Endothelial cell of umbilical vein (primary cell): Measurements from ENCODE around the gene RGS6. TPM values are rescaled to one million over a fixed set of nuclear protein-coding genes. Genes with fewer than 3 reads are reported as not detected.

Source experiments
- BruUV-seq: library from RNA; stranded (reverse); fragments of 400-500 nt; replicated peaks from 2 replicates; lab custom pipeline; 2021; lab: Mats Ljungman, UMichigan
- CTCF ChIA-PET: fragments of 300-600, 350-600 bp; sonication (Branson Sonifier 250); formaldehyde crosslinking; loops from one replicate; lab custom pipeline; 2021; ENCODE audit warnings: antibody characterized with exemption, inconsistent platforms; lab: Charles Lee
- POLR2A ChIA-PET: fragments of 300-600, 350-600 bp; sonication (Branson Sonifier 250); formaldehyde crosslinking; loops from one replicate; lab custom pipeline; 2021; ENCODE audit warnings: antibody characterized with exemption, inconsistent platforms; lab: Charles Lee
- DNase-seq: peaks from one replicate; pipeline ENCODE4 v3.0.0-alpha.2; 2011; ENCODE audit warnings: low read depth, low spot score
- FAIRE-seq: peaks from 2 replicates; lab custom pipeline; 2011; peaks lifted over from hg19 to GRCh38; lab: Jason Lieb, UNC
- H2AFZ ChIP-seq: 2 replicates; pipeline ENCODE4 v1.6.0; 2012; ENCODE audit warnings: low read depth, low read length, control low read depth, inconsistent platforms
- H3K27ac ChIP-seq: 2 replicates; pipeline ENCODE4 v1.5.1; 2011; ENCODE audit warnings: low read depth, mild to moderate bottlenecking, control low read depth, low read length, moderate library complexity; ENCODE audit not compliant: insufficient read depth
- H3K27me3 ChIP-seq, 2 experiments: 2 replicates each; pipeline versions ENCODE4 v1.6.0 to v1.6.1; 2011; ENCODE audit warnings: low read length in 2 of 2, mixed read lengths in 1 of 2; ENCODE audit not compliant: control insufficient read depth in 2 of 2, insufficient read depth in 2 of 2
- H3K36me3 ChIP-seq, 2 experiments: 2 replicates in 1 of 2; 3 replicates in 1 of 2; pipeline ENCODE4 v1.5.1; 2011; ENCODE audit warnings: low read length in 2 of 2, mild to moderate bottlenecking in 1 of 2, moderate library complexity in 1 of 2; ENCODE audit not compliant: control insufficient read depth in 2 of 2, insufficient read depth in 2 of 2; ENCODE audit errors: extremely low read depth in 1 of 2
- H3K4me1 ChIP-seq: 3 replicates; pipeline ENCODE4 v1.5.1; 2011; ENCODE audit warnings: mild to moderate bottlenecking, low read length; ENCODE audit not compliant: control insufficient read depth, insufficient read depth; ENCODE audit errors: extremely low read depth
- H3K4me2 ChIP-seq: 2 replicates; pipeline ENCODE4 v1.6.1; 2011; ENCODE audit warnings: low read length, control low read depth, mixed read lengths; ENCODE audit not compliant: insufficient read depth
- H3K4me3 ChIP-seq, 3 experiments: fragments of 200-600 bp in 1 of 3; sonication (generic), shearing (Covaris generic) in 1 of 3; replicated peaks in 1 of 3; 2 replicates each; pipeline ENCODE4 v1.5.1; 2011 to 2016; ENCODE audit warnings: control low read depth in 3 of 3, low read length in 3 of 3, mild to moderate bottlenecking in 2 of 3, inconsistent platforms in 1 of 3, low read depth in 1 of 3, moderate library complexity in 1 of 3; ENCODE audit not compliant: insufficient read depth in 1 of 3
- H3K79me2 ChIP-seq: 2 replicates; pipeline ENCODE4 v1.6.0; 2012; ENCODE audit warnings: low read length, inconsistent platforms; ENCODE audit not compliant: control insufficient read depth, insufficient read depth
- H3K9ac ChIP-seq: replicated peaks from 2 replicates; pipeline ENCODE3; 2011; ENCODE audit warnings: low read length, control low read depth; ENCODE audit not compliant: insufficient read depth; ENCODE audit errors: extremely low read depth
- H3K9me1 ChIP-seq: replicated peaks from 3 replicates; pipeline ENCODE4 v1.6.0; 2011; ENCODE audit warnings: mild to moderate bottlenecking, low read length; ENCODE audit not compliant: control insufficient read depth, insufficient read depth; ENCODE audit errors: extremely low read depth
- H3K9me3 ChIP-seq: replicated peaks from 2 replicates; pipeline ENCODE4 v1.5.1; 2012; ENCODE audit warnings: low read length, inconsistent platforms; ENCODE audit not compliant: control insufficient read depth, insufficient read depth
- H4K20me1 ChIP-seq: replicated peaks from 2 replicates; pipeline ENCODE3; 2011; ENCODE audit warnings: mild to moderate bottlenecking, low read length; ENCODE audit not compliant: control insufficient read depth, insufficient read depth; ENCODE audit errors: extremely low read depth
- CTCF ChIP-seq, 2 donors: IDR thresholded peaks; 1 replicate in 1 of 2; 2 replicates in 1 of 2; pipeline ENCODE4 v1.5.1; 2011; ENCODE audit warnings: low read length in 2 of 2, mild to moderate bottlenecking in 2 of 2, moderate library complexity in 2 of 2, control low read depth in 1 of 2, inconsistent platforms in 1 of 2, low read depth in 1 of 2; ENCODE audit not compliant: insufficient read depth in 1 of 2; ENCODE audit errors: extremely low read depth in 1 of 2
- EZH2 ChIP-seq: IDR thresholded peaks from 2 replicates; pipeline ENCODE4 v1.6.1; 2012; ENCODE audit warnings: borderline replicate concordance, low read depth, mild to moderate bottlenecking, moderate library complexity, low read length, inconsistent platforms; ENCODE audit not compliant: severe bottlenecking
- FOS ChIP-seq: IDR thresholded peaks from 2 replicates; pipeline ENCODE4 v1.6.1; 2011; ENCODE audit warnings: mild to moderate bottlenecking, low read length, moderate library complexity, borderline replicate concordance; ENCODE audit not compliant: insufficient read depth
- GATA2 ChIP-seq: IDR thresholded peaks from 2 replicates; pipeline ENCODE4 v1.7.0; 2011; ENCODE audit warnings: low read depth, mild to moderate bottlenecking, moderate library complexity, mixed read lengths, low read length; ENCODE audit not compliant: insufficient read length, insufficient read depth
- JUN ChIP-seq: IDR thresholded peaks from 2 replicates; pipeline ENCODE4 v1.6.1; 2011; ENCODE audit warnings: borderline replicate concordance, low read depth; ENCODE audit not compliant: insufficient read length, insufficient read depth
- MAX ChIP-seq: IDR thresholded peaks from 2 replicates; pipeline ENCODE4 v1.6.1; 2011; ENCODE audit not compliant: insufficient read depth, insufficient read length
- MYC ChIP-seq: IDR thresholded peaks from one replicate; pipeline ENCODE4 v1.6.1; 2011; ENCODE audit warnings: mild to moderate bottlenecking, low read depth, low read length
- POLR2A ChIP-seq: IDR thresholded peaks from 2 replicates; pipeline ENCODE4 v1.6.1; 2012; ENCODE audit warnings: low read depth, mild to moderate bottlenecking, control low read depth, low read length
- POLR2AphosphoS5 ChIP-seq: IDR thresholded peaks from 2 replicates; pipeline ENCODE4 v1.6.1; 2012; ENCODE audit warnings: low read depth, mild to moderate bottlenecking, control low read depth, low read length, moderate library complexity; ENCODE audit not compliant: insufficient read depth
- dilution Hi-C: fragments of 300-500 bp; cut with MboI; formaldehyde crosslinking; loops from one replicate; pipeline ENCODE4 v1.15.0; 2019; ENCODE audit warnings: low sequenced_read_pairs; ENCODE audit not compliant: extremely low pct_ligation_motif_present
- intact Hi-C: fragments of 100-400 bp; cut with micrococcal nuclease; formaldehyde crosslinking; loops from one replicate; pipeline ENCODE4 v1.10.0; 2022
- polyA plus RNA-seq, 4 experiments: library from polyadenylated mRNA; depleted of rRNA in 3 of 4; stranded (reverse) in 3 of 4; unstranded in 1 of 4; fragments of >200 nt; gene quantifications; 2 replicates each; pipeline versions ENCODE4 v1.2.1 to v1.2.3, GENCODE V29; 2011 to 2012; ENCODE audit warnings: missing spikeins in 1 of 4
- total RNA-seq: library from RNA; stranded (reverse); gene quantifications from 2 replicates; pipeline ENCODE4 v1.2.3, GENCODE V29; 2021

The RGS6 gene
- total and polyA plus RNA-seq, 2 donors (not counting 3 experiments of a cell fraction or from before 2014, with no cell fraction given) = not detected

DNA sequence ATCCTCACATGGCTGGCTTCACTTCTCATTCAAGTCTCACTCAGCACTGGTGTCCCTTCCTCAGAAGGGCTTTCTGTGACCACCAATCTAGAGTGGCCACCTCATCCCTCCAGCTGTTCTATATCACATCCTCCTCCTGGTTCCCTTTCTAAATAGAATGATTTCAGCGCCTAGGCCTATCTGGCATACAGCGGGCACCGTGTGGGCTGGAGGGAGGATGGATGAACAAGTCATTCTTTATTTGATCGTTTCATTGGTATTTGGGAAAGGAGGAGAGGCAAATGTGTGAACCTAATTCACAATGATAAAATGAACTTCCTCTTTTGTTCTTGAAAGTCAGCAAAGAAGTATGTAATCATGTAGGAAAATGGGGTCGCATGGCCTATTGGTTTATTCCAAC lies 567.5 kb downstream of the RGS6 start:
- ChIA-PET CTCF (no interaction called here), POLR2A (no interaction called here)
- intact Hi-C loops = no loop called here

More for the DNA sequence above, 567.5 kb downstream of the RGS6 start:
- no peak overlapping the region for H3K4me3 ChIP-seq
- no peaks in the 10 kb centered on the region for H3K9me1 ChIP-seq
- H3K9ac ChIP-seq = no peak overlapping the region
- no peaks in the 10 kb centered on the region for H3K36me3 ChIP-seq
- TF ChIP-seq FOS (no peak), POLR2A (no peak), GATA2 (no peak), JUN (no peak), POLR2AphosphoS5 (no peak), CTCF (IDR thresholded peaks at IDR 0.05; ENCODE audit: extremely low read depth in 1 of 2, insufficient read depth in 1 of 2, low read depth in 1 of 2, low read length in 2 of 2) (no peak), EZH2 (no peak), MYC (no peak), MAX (no peak)
- no peaks in the 10 kb centered on the region for H3K79me2 ChIP-seq
- no peak overlapping the region for H3K4me2 ChIP-seq
- H3K27me3 ChIP-seq = peaks cover 16 to 28% of the 10 kb centered on the region in 2 experiments
- no peak for FAIRE-seq
- H3K27ac ChIP-seq = no peak overlapping the region
- DNase-seq = no peak
- dilution Hi-C loops = no loop called here
- no peak overlapping the region for H2AFZ ChIP-seq
- peaks cover 8% of the 10 kb centered on the region for H3K4me1 ChIP-seq
- no peaks in the 10 kb centered on the region for H4K20me1 ChIP-seq
- no peaks in the 10 kb centered on the region for H3K9me3 ChIP-seq
- BruUV-seq = no TSS peak
